Loucy (cell line): ENCODE measurements around the gene LRRC61.

Experiments
- EZH2phosphoT487 ChIP-seq: fragments of 200-600 bp; IDR thresholded peaks from 2 replicates; pipeline ENCODE4 v1.6.1; 2018; ENCODE audit warnings: antibody characterized with exemption, mild to moderate bottlenecking, moderate library complexity, borderline replicate concordance
- TF ChIP-seq, protein P1 (sequence below): fragments of 200-600 bp; sonication (generic); conservative IDR thresholded peaks from 2 replicates; pipeline ENCODE4 v1.5.1; 2014; ENCODE audit warnings: mild to moderate bottlenecking, antibody characterized with exemption, low read length

DNA sequence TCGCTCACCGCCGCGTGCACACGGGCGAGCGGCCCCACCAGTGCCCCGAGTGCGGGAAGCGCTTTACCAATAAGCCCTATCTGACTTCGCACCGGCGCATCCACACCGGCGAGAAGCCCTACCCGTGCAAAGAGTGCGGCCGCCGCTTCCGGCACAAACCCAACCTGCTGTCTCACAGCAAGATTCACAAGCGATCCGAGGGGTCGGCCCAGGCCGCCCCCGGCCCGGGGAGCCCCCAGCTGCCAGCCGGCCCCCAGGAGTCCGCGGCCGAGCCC lies 48.8 kb downstream of the LRRC61 start:
- TF ChIP-seq, protein P1, sequence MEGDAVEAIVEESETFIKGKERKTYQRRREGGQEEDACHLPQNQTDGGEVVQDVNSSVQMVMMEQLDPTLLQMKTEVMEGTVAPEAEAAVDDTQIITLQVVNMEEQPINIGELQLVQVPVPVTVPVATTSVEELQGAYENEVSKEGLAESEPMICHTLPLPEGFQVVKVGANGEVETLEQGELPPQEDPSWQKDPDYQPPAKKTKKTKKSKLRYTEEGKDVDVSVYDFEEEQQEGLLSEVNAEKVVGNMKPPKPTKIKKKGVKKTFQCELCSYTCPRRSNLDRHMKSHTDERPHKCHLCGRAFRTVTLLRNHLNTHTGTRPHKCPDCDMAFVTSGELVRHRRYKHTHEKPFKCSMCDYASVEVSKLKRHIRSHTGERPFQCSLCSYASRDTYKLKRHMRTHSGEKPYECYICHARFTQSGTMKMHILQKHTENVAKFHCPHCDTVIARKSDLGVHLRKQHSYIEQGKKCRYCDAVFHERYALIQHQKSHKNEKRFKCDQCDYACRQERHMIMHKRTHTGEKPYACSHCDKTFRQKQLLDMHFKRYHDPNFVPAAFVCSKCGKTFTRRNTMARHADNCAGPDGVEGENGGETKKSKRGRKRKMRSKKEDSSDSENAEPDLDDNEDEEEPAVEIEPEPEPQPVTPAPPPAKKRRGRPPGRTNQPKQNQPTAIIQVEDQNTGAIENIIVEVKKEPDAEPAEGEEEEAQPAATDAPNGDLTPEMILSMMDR = no peak
- TF ChIP-seq EZH2phosphoT487 = no peak
